ENCODE measurements around the gene KLK3. TPM values are rescaled to one million over a fixed set of nuclear protein-coding genes. Genes with fewer than 3 reads are reported as not detected.

Gene KLK3
- total RNA-seq, 1 experiment from 2014 or later: not detected

DNA sequence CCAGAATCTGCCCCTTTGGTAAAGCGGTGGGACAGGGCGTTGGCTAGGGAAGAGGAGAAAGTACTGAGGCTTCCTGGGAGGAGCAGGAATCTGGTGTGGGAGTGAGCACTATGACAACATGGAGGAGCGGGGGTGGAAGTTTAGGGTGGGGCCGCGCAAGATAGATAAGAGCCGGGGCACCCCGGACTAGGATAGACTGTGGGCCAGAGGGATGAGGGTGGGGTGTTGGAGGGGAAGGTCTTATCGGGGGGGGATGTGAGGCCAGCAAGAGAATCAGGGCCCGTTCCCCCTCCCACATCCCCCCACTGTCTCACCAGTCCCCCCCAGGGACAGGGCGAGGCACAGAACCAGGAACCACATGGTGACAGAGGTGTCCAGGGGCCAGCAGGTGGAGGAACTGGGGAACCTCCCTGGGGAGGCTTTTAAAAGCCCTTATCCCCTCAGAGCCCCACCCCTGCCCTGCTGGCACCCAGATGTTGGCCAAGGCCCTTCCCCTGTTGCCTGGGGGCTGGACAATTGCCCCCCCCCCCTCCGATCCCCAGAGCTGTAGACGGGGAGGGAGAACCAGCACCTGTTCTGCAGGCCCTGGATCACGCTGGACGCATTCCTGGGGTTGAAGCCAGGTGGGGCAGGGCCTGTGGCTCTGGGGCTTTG is 31.2 kb upstream of the KLK3 start, which contains the start of gene KLK1:
KLK1 (minus strand) TSS at position 399 of the 654 bp plus-strand sequence; CDS start at position 360, 39 bp downstream.
- Histone ChIP-seq H3K9ac (ENCODE audit: low read length) (no peak within 1 kb of the TSS), H3K27ac (ENCODE audit: low read length) (no peak within 1 kb of the TSS), H3K79me2 (ENCODE audit: low read length) (no peaks in the 10 kb centered on the region), H3K36me3 (ENCODE audit: low read depth, low read length) (no peaks in the 10 kb centered on the region), H3K4me1 (ENCODE audit: insufficient read depth, low read length) (no peaks in the 10 kb centered on the region), H3F3A (ENCODE audit: low read length, unreplicated experiment) (no peaks in the 10 kb centered on the region), H3K27me3 (ENCODE audit: low read length) (peaks cover 77% of the 10 kb centered on the region), H3K9me2 (replicated peaks; ENCODE audit: low read length) (no peaks in the 10 kb centered on the region), H4K20me1 (ENCODE audit: low read length) (no peaks in the 10 kb centered on the region), H3K4me2 (ENCODE audit: low read length) (no peak within 1 kb of the TSS), H2AFZ (ENCODE audit: low read length) (no peak within 1 kb of the TSS), H3K4me3 (ENCODE audit: low read length) (no peak within 1 kb of the TSS), H3K9me3 (ENCODE audit: low read length) (no peaks in the 10 kb centered on the region)
- ATAC-seq: no peak
- TF ChIP-seq EZH2 (IDR thresholded peaks at IDR 0.05; ENCODE audit: low read length, unreplicated experiment) (no peak), EZH2phosphoT487 (IDR thresholded peaks at IDR 0.05; ENCODE audit: borderline replicate concordance, low read length) (no peak)
- TF ChIP-seq, protein P1, sequence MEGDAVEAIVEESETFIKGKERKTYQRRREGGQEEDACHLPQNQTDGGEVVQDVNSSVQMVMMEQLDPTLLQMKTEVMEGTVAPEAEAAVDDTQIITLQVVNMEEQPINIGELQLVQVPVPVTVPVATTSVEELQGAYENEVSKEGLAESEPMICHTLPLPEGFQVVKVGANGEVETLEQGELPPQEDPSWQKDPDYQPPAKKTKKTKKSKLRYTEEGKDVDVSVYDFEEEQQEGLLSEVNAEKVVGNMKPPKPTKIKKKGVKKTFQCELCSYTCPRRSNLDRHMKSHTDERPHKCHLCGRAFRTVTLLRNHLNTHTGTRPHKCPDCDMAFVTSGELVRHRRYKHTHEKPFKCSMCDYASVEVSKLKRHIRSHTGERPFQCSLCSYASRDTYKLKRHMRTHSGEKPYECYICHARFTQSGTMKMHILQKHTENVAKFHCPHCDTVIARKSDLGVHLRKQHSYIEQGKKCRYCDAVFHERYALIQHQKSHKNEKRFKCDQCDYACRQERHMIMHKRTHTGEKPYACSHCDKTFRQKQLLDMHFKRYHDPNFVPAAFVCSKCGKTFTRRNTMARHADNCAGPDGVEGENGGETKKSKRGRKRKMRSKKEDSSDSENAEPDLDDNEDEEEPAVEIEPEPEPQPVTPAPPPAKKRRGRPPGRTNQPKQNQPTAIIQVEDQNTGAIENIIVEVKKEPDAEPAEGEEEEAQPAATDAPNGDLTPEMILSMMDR (conservative IDR thresholded peaks at IDR 0.05; ENCODE audit: low read depth, low read length): no peak
- BruUV-seq (replicated peaks): no TSS peak
- intact Hi-C loops (cut with micrococcal nuclease): no loop called here
- ChIA-PET CTCF (no interaction called here), POLR2A (ENCODE audit: unreplicated experiment) (no interaction called here)
- no peak for DNase-seq

DNA sequence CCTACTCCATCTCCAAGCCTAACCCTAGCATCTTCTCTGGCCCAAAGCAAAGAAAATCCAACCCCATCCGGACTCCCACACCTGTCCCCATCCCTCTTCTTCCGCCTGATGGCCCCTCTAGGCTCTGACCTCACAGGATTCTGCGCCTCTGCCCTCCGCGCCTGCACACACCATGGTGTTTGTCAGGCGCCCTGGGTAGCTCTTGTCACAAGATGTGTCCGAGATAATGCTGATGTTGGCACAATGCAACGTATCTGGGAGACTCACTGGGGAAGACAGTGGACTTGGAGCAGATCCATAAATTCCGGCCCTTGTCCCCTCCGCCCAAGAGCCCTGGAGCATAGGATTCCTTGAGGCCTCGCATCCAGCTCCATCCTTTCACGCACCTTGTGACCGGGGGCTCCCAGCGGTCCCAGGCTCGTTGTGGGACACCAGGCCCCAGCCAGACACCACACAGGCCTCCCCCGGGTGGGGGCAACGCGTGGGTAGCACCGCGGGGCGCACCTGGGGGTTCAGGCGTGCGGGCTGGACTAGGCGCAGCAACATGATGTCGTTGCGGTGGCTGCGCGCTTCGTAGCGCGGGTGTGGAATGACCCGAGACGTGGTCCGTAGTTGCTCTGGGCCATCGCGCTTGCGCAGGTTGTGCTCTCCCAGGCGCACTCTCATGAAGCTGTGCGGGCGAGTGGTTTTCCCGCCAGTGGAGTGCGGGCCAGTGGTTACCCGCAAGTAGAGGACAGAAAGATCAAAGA is 28.0 kb upstream of the KLK3 start:
- Histone ChIP-seq H3K27me3 (ENCODE audit: low read length) (peaks cover 48% of the 10 kb centered on the region), H3K27ac (ENCODE audit: low read length) (no peak overlapping the region), H3K9ac (ENCODE audit: low read length) (no peak overlapping the region), H3K4me2 (ENCODE audit: low read length) (no peak overlapping the region), H3K4me1 (ENCODE audit: insufficient read depth, low read length) (no peaks in the 10 kb centered on the region), H2AFZ (ENCODE audit: low read length) (no peak overlapping the region), H3K9me2 (replicated peaks; ENCODE audit: low read length) (no peaks in the 10 kb centered on the region), H3K4me3 (ENCODE audit: low read length) (no peak overlapping the region), H3K79me2 (ENCODE audit: low read length) (no peaks in the 10 kb centered on the region), H3F3A (ENCODE audit: low read length, unreplicated experiment) (no peaks in the 10 kb centered on the region), H4K20me1 (ENCODE audit: low read length) (no peaks in the 10 kb centered on the region), H3K9me3 (ENCODE audit: low read length) (no peaks in the 10 kb centered on the region), H3K36me3 (ENCODE audit: low read depth, low read length) (no peaks in the 10 kb centered on the region)
- ATAC-seq (no peak), DNase-seq (no peak)
- no peak for TF ChIP-seq EZH2 (IDR thresholded peaks at IDR 0.05; ENCODE audit: low read length, unreplicated experiment)
- no peak for TF ChIP-seq EZH2phosphoT487 (IDR thresholded peaks at IDR 0.05; ENCODE audit: borderline replicate concordance, low read length)
- TF ChIP-seq, protein P1 (conservative IDR thresholded peaks at IDR 0.05; ENCODE audit: low read depth, low read length): no peak
- intact Hi-C loops (cut with micrococcal nuclease): no loop called here
- CTCF ChIA-PET: no interaction called here
- BruUV-seq (replicated peaks): no TSS peak
- POLR2A ChIA-PET (ENCODE audit: unreplicated experiment): no interaction called here

DNA sequence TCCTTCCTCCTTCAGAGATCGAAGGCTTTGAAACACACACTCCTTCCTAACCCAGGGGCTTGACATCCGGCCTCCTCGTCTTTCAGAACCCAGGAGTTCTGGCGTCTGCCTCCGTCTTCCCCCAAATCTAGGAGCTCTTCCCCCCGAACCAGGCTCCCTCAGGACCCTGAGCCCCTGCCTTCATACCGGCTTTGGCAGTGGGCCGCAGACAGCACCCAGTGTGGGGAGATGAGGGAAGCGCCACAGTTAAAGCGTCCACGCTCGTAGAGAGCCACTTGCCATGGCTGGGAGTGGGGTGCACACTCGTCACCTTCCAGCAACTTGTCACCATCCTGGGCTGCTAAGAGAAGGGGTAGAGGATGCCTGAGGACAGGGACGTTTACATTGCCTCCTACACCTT is 27.2 kb upstream of the KLK3 start:
- Histone ChIP-seq H3K79me2 (ENCODE audit: low read length) (no peaks in the 10 kb centered on the region), H3K4me2 (ENCODE audit: low read length) (no peak overlapping the region), H3K9me3 (ENCODE audit: low read length) (no peaks in the 10 kb centered on the region), H3K27ac (ENCODE audit: low read length) (no peak overlapping the region), H3K4me1 (ENCODE audit: insufficient read depth, low read length) (no peaks in the 10 kb centered on the region), H4K20me1 (ENCODE audit: low read length) (no peaks in the 10 kb centered on the region), H3K9ac (ENCODE audit: low read length) (no peak overlapping the region), H3F3A (ENCODE audit: low read length, unreplicated experiment) (no peaks in the 10 kb centered on the region), H2AFZ (ENCODE audit: low read length) (no peak overlapping the region), H3K4me3 (ENCODE audit: low read length) (no peak overlapping the region), H3K36me3 (ENCODE audit: low read depth, low read length) (no peaks in the 10 kb centered on the region), H3K9me2 (replicated peaks; ENCODE audit: low read length) (no peaks in the 10 kb centered on the region), H3K27me3 (ENCODE audit: low read length) (peaks cover 40% of the 10 kb centered on the region; the same call in 1 of the 2 replicates)
- CTCF ChIA-PET: no interaction called here
- no peak for DNase-seq
- intact Hi-C loops (cut with micrococcal nuclease): no loop called here
- BruUV-seq (replicated peaks): no TSS peak
- POLR2A ChIA-PET (ENCODE audit: unreplicated experiment): no interaction called here
- no peak for TF ChIP-seq EZH2phosphoT487 (IDR thresholded peaks at IDR 0.05; ENCODE audit: borderline replicate concordance, low read length)
- no peak for ATAC-seq
